GM23248 (cell line): Measurements from ENCODE around the gene CYP3A4. TPM values are rescaled to one million over a fixed set of nuclear protein-coding genes. Genes with fewer than 3 reads are reported as not detected.

Source experiments
- DNase-seq: peaks from one replicate; pipeline ENCODE4 v3.0.0-alpha.2; 2015
- H2AFZ ChIP-seq: fragments of 200-600 bp; sonication (generic); 2 replicates; pipeline ENCODE4 v1.6.1; 2016; ENCODE audit warnings: antibody characterized with exemption
- H3F3A ChIP-seq: fragments of 200-600 bp; sonication (generic); 2 replicates; pipeline ENCODE4 v1.6.1; 2016; ENCODE audit warnings: mild to moderate bottlenecking, antibody characterized with exemption, mixed run types; ENCODE audit not compliant: insufficient read depth
- H3K27ac ChIP-seq: fragments of 200-600 bp; sonication (generic); 2 replicates; pipeline ENCODE4 v1.5.1; 2016; ENCODE audit warnings: mild to moderate bottlenecking
- H3K27me3 ChIP-seq: fragments of 200-600 bp; sonication (generic); replicated peaks from 2 replicates; pipeline ENCODE4 v1.6.1; 2016; ENCODE audit warnings: mild to moderate bottlenecking; ENCODE audit not compliant: insufficient read depth
- H3K36me3 ChIP-seq: fragments of 200-600 bp; sonication (generic); 2 replicates; pipeline ENCODE4 v1.6.1; 2016; ENCODE audit warnings: low read depth, mild to moderate bottlenecking
- H3K4me1 ChIP-seq: fragments of 200-600 bp; sonication (generic); 2 replicates; pipeline ENCODE4 v1.6.1; 2016; ENCODE audit warnings: mild to moderate bottlenecking; ENCODE audit not compliant: insufficient read depth
- H3K4me2 ChIP-seq: fragments of 200-600 bp; sonication (generic); one replicate; pipeline ENCODE4 v1.6.1; 2016; ENCODE audit warnings: mild to moderate bottlenecking; ENCODE audit not compliant: unreplicated experiment
- H3K4me3 ChIP-seq: fragments of 200-600 bp; sonication (generic); 2 replicates; pipeline ENCODE4 v1.5.1; 2016; ENCODE audit warnings: mild to moderate bottlenecking
- H3K79me2 ChIP-seq: fragments of 200-600 bp; sonication (generic); 2 replicates; pipeline ENCODE4 v1.6.1; 2016; ENCODE audit warnings: mild to moderate bottlenecking; ENCODE audit not compliant: insufficient read depth
- H3K9ac ChIP-seq: fragments of 200-600 bp; sonication (generic); 2 replicates; pipeline ENCODE4 v1.6.1; 2016; ENCODE audit warnings: mild to moderate bottlenecking
- H3K9me2 ChIP-seq: fragments of 200-600 bp; sonication (generic); 2 replicates; pipeline ENCODE4 v1.6.1; 2016; ENCODE audit warnings: mixed run types, mild to moderate bottlenecking, moderate library complexity; ENCODE audit not compliant: insufficient read depth
- H3K9me3 ChIP-seq: fragments of 200-600 bp; sonication (generic); one replicate; pipeline ENCODE4 v1.6.1; 2017; ENCODE audit warnings: low read depth
- H4K20me1 ChIP-seq: fragments of 200-600 bp; sonication (generic); 2 replicates; pipeline ENCODE4 v1.6.0; 2016; ENCODE audit not compliant: insufficient read depth
- EZH2 ChIP-seq: fragments of 200-600 bp; sonication (generic); IDR thresholded peaks from 2 replicates; pipeline ENCODE4 v1.6.1; 2018; ENCODE audit warnings: antibody characterized with exemption, mild to moderate bottlenecking; ENCODE audit not compliant: insufficient read depth, poor library complexity, severe bottlenecking
- EZH2phosphoT487 ChIP-seq: fragments of 200-600 bp; sonication (generic); IDR thresholded peaks from 2 replicates; pipeline ENCODE4 v1.6.1; 2018; ENCODE audit warnings: antibody characterized with exemption, moderate library complexity, mild to moderate bottlenecking, low read depth; ENCODE audit not compliant: insufficient read depth
- WGBS, 2 experiments: methylation state at CpG; one replicate each; pipeline ENCODE4 v1.1.6; 2015 to 2017; ENCODE audit warnings: low lambda C conversion rate in 2 of 2, low coverage in 1 of 2; ENCODE audit errors: missing lambda C conversion rate in 2 of 2; 5-methylcytosine and 5-hydroxymethylcytosine counted together
- in situ Hi-C: fragments of 300-500 bp; cut with MboI; formaldehyde crosslinking; loops from 2 replicates; pipeline ENCODE4 v1.15.0; 2020
- polyA plus RNA-seq: library from polyadenylated mRNA; unstranded; fragments of >200 nt; fragmentation: Nextera tagmentation; extraction: Ambion mirVana; gene quantifications from 2 replicates; pipeline ENCODE4 v1.2.1, GENCODE V29; 2016
- total RNA-seq: library from RNA; depleted of rRNA; stranded (reverse); fragments of >200 nt; shearing (Covaris generic); gene quantifications from 2 replicates; pipeline ENCODE4 v1.2.3, GENCODE V29; 2014

CYP3A4 gene
- total and polyA plus RNA-seq, 2 experiments from 2014 or later: not detected

DNA sequence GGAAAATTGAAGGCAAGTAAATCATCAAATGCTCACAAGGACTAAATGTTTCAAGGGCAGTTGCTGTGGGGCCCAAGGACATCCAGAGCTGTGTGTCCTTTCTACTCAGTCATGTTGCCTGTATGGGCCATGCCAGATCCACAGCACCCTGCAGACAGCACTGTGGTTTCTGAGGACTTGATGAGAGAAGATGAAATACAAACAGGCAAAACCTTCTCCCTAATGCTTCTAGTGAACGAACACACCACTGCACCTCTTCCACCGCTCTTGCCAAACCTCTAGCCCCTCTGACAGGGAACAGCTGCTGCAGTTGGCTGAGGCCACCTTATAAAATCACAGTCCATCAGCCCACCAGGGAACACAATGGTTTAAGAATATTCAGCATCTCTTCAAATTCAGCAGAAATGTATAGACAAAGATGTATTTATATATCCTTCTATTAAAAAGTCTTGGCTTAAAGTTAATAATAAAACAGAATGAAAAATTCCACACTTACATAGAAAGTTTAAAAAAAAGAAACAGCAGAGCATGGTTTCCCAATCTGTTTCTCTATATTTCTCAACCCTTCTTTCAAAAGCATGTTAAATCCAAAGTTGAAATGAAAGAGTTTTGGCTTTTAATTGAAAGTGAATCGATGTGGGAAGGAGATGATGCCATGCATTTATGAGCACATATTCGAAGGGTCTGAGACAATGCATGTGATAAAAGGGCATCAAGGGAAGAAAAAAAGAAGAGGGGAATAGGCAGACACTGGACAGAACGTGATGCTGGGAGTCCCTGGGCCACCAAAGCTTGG is 63.0 kb downstream of the CYP3A4 start:
- Histone ChIP-seq H3K4me1 (no peaks in the 10 kb centered on the region), H3K4me2 (no peak overlapping the region), H3F3A (no peaks in the 10 kb centered on the region), H3K79me2 (no peaks in the 10 kb centered on the region), H3K9me2 (no peaks in the 10 kb centered on the region), H3K27me3 (peaks cover 9% of the 10 kb centered on the region; the same call in 1 of the 2 replicates), H3K9ac (no peak overlapping the region), H3K36me3 (no peaks in the 10 kb centered on the region), H4K20me1 (no peaks in the 10 kb centered on the region), H3K9me3 (no peaks in the 10 kb centered on the region), H3K27ac (no peak overlapping the region), H3K4me3 (no peak overlapping the region), H2AFZ (no peak overlapping the region)
- no peak for DNase-seq
- 32 to 33% methylated on average over 5 of the region's 5 CpGs for WGBS, 2 experiments
- TF ChIP-seq EZH2: no peak
- TF ChIP-seq EZH2phosphoT487: no peak
- in situ Hi-C loops: no loop called here

DNA sequence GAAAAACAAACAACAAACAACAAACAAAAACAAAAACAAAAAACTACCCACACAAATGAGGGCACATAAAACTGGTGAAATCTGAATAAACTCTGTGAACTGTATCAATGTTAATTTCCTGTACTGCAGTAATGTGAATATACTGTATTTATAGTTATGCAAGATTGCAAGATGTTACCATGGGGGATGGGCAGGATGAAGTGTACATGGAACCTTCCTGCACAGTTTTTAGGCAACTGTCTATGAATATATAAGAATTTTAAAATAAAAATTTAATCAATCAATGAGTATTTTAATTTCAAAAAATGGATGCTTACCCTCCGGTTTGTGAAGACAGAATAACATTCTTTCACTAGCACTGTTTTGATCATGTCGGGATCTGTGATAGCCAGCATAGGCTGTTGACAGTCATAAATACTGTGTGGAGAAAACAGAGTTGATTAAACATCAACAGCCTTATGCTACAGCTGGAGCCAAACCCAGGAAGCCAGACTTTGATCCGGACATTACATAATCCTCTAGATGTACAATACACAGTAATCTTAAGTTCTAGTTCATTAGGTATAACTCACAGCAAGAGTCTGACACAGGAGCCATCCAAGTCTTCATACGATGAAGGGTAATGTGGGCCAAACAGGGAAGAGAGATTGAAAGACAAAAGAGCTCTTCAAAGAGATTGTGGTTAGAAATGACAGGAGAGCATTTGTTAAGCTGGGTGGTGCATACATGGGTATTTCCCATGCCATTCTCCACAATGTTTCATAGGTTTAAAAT is 63.8 kb downstream of the CYP3A4 start:
- in situ Hi-C loops: no loop called here
- DNase-seq: no peak
- WGBS, 2 experiments: 63 to 76% methylated on average over 4 of the region's 4 CpGs

DNA sequence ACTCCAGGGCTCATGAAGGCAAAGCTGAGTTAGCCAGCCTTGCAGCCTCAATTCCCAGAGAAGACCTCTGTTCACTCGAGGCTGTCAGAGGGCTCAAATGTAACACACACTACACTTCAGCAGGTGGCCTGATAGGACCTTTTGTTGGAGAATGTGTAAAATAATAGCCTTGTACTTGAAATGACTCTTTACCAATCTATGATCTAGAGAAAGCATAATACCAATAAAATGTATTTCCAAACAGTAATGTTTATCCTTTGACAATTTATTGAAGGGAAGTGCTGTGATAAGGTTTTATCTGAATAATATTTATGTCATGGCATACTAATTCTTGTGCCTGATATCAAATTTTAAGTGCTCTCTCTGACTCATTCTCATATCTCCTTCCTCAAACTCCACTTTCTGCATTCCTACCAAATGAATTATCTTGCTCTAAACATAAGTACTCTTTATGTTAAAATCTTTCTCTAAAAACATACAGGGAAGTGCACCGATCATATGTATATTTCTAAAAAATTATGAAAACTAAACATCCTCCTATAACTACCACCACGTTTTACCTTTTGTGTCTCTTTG is 69.9 kb downstream of the CYP3A4 start:
- Histone ChIP-seq H3K27me3 (no peaks in the 10 kb centered on the region; the same call in 1 of the 2 replicates), H3K9ac (no peak overlapping the region), H3F3A (no peaks in the 10 kb centered on the region), H3K4me2 (no peak overlapping the region), H4K20me1 (no peaks in the 10 kb centered on the region), H3K79me2 (no peaks in the 10 kb centered on the region), H3K4me1 (no peaks in the 10 kb centered on the region), H3K9me3 (no peaks in the 10 kb centered on the region), H3K36me3 (no peaks in the 10 kb centered on the region), H2AFZ (no peak overlapping the region), H3K4me3 (no peak overlapping the region), H3K9me2 (no peaks in the 10 kb centered on the region), H3K27ac (no peak overlapping the region)
- WGBS, 2 experiments: 55 to 57% methylated on average over 3 of the region's 3 CpGs
- in situ Hi-C loops: no loop called here
- no peak for TF ChIP-seq EZH2phosphoT487
- TF ChIP-seq EZH2: no peak
- no peak for DNase-seq

More for the DNA sequence above, 63.8 kb downstream of the CYP3A4 start:
- Histone ChIP-seq H3K27me3 (peaks cover 9% of the 10 kb centered on the region; the same call in 1 of the 2 replicates), H2AFZ (no peak overlapping the region), H4K20me1 (no peaks in the 10 kb centered on the region), H3K79me2 (no peaks in the 10 kb centered on the region), H3K9ac (no peak overlapping the region), H3K36me3 (no peaks in the 10 kb centered on the region), H3K9me3 (no peaks in the 10 kb centered on the region), H3F3A (no peaks in the 10 kb centered on the region), H3K4me2 (no peak overlapping the region), H3K27ac (no peak overlapping the region), H3K9me2 (no peaks in the 10 kb centered on the region), H3K4me3 (no peak overlapping the region), H3K4me1 (no peaks in the 10 kb centered on the region)
- TF ChIP-seq EZH2 (no peak), EZH2phosphoT487 (no peak)

DNA sequence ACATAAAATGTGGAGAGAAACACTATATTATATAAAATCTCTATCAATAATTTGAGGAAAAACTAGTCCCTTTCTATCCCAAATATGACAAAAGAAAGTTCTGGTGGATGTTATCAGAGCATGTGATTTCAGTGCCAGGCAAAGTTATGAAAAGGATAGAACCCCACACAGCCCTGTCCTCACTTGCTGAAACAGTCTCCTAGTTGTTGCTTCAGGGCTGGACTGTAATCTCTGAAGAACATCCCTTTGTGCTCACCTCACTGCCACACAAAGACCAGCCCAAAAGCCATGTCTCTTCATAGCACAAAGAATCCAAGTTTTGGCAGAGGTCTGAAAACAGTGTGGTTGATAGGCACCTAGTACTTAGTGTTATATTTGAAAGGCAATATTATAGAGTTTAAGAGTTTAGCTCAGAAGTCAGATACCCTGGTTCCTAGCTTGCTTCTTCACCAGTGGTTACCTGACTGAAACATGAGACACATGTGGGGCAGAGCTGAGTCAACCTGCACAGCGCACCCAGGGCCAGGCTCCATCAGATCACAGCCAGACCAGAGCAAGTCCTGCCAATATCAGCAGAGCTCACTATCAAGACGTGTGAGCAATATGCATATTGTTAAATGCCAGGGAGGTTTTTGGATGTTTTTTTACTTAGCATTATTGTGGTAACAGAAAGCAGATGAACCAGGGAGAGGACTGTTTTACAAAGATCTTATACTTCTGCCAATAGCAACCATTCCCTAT is 74.0 kb downstream of the CYP3A4 start:
- H3K27me3 ChIP-seq: no peaks in the 10 kb centered on the region; the same call in 1 of the 2 replicates
- 29% methylated on average over 2 of the region's 2 CpGs for WGBS, 2 experiments
- H3K9ac ChIP-seq: no peak overlapping the region
- H3F3A ChIP-seq: no peaks in the 10 kb centered on the region
- H4K20me1 ChIP-seq: no peaks in the 10 kb centered on the region
- no peak for TF ChIP-seq EZH2phosphoT487
- no peak for TF ChIP-seq EZH2
- H3K9me2 ChIP-seq: no peaks in the 10 kb centered on the region
- H3K27ac ChIP-seq: no peak overlapping the region
- no peaks in the 10 kb centered on the region for H3K36me3 ChIP-seq
- no peaks in the 10 kb centered on the region for H3K4me1 ChIP-seq
- no peak overlapping the region for H3K4me3 ChIP-seq
- H3K9me3 ChIP-seq: peaks cover 6% of the 10 kb centered on the region
- in situ Hi-C loops: no loop called here
- no peaks in the 10 kb centered on the region for H3K79me2 ChIP-seq
- no peak overlapping the region for H2AFZ ChIP-seq
- H3K4me2 ChIP-seq: no peak overlapping the region
- DNase-seq: no peak
